Panc1 (cell line): Measurements from ENCODE around the gene GRPR.

Experiments
- CTCF ChIP-seq: fragments of 450-650 bp; IDR thresholded peaks from 2 replicates; pipeline ENCODE4 v1.5.1; 2017; ENCODE audit warnings: mild to moderate bottlenecking
- SIN3A ChIP-seq: IDR thresholded peaks from 2 replicates; pipeline ENCODE4 v1.6.1; 2012; ENCODE audit warnings: low read depth, mild to moderate bottlenecking, low read length, moderate library complexity, borderline replicate concordance; ENCODE audit not compliant: insufficient read depth
- TF ChIP-seq, protein P1 (sequence below), 2 experiments: IDR thresholded peaks; 2 replicates each; pipeline ENCODE4 v1.6.1; 2011 to 2012; ENCODE audit warnings: low read depth in 2 of 2, control low read depth in 1 of 2, low read length in 1 of 2, mild to moderate bottlenecking in 1 of 2, moderate library complexity in 1 of 2; ENCODE audit not compliant: insufficient read depth in 1 of 2

DNA sequence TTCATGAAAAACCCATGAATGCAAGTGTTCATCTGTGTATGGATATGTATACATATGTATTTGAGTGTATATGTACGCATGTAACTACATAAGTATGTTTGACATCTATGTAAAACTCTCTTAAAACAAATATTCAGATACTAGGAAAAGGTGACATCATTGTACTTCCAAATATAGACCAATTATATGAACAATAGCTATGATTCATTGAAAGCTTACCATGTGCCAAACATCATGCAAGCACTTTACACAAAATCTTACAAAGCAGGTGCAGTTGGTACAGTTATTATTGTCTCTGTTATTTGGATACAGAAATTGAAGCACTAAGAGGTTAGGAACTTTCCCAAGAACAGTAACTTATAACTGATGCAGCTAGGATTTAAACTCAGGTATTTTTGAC, 65.3 kb downstream of the GRPR start:
- TF ChIP-seq SIN3A = no peak
- no peak for TF ChIP-seq CTCF
- TF ChIP-seq, protein P1, sequence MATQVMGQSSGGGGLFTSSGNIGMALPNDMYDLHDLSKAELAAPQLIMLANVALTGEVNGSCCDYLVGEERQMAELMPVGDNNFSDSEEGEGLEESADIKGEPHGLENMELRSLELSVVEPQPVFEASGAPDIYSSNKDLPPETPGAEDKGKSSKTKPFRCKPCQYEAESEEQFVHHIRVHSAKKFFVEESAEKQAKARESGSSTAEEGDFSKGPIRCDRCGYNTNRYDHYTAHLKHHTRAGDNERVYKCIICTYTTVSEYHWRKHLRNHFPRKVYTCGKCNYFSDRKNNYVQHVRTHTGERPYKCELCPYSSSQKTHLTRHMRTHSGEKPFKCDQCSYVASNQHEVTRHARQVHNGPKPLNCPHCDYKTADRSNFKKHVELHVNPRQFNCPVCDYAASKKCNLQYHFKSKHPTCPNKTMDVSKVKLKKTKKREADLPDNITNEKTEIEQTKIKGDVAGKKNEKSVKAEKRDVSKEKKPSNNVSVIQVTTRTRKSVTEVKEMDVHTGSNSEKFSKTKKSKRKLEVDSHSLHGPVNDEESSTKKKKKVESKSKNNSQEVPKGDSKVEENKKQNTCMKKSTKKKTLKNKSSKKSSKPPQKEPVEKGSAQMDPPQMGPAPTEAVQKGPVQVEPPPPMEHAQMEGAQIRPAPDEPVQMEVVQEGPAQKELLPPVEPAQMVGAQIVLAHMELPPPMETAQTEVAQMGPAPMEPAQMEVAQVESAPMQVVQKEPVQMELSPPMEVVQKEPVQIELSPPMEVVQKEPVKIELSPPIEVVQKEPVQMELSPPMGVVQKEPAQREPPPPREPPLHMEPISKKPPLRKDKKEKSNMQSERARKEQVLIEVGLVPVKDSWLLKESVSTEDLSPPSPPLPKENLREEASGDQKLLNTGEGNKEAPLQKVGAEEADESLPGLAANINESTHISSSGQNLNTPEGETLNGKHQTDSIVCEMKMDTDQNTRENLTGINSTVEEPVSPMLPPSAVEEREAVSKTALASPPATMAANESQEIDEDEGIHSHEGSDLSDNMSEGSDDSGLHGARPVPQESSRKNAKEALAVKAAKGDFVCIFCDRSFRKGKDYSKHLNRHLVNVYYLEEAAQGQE (IDR thresholded peaks at IDR 0.05; ENCODE audit: insufficient read depth in 1 of 2, low read depth in 2 of 2, low read length in 1 of 2) = no peak
